NCI-H187 (cell line): Measurements from ENCODE around the gene VSIG10L.

ENCODE experiments used
- DNase-seq, 2 experiments: peaks; one replicate each; lab custom pipeline; 2025; lab: John Stamatoyannopoulos, UW

Gene VSIG10L

DNA sequence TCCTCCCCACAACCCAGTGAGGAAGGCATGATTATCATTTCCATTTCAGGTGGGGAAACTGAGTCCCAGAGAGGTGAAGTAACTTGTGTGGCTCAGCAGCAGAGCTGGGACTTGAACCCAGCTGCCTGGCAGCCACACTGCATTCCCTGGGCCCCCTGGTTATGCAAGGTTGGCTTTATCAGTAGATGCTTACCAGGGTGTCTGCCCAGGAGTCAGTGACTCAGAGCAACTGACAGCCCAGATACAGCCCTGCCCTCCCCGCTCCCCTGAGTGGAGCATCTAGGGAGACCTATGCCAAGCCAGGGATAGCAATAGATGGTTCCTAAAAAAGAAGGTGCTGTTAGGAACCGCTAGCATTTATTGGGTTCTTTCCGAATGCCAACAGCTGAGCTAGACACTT is 24.6 kb downstream of the VSIG10L start:
- no peak for DNase-seq

DNA sequence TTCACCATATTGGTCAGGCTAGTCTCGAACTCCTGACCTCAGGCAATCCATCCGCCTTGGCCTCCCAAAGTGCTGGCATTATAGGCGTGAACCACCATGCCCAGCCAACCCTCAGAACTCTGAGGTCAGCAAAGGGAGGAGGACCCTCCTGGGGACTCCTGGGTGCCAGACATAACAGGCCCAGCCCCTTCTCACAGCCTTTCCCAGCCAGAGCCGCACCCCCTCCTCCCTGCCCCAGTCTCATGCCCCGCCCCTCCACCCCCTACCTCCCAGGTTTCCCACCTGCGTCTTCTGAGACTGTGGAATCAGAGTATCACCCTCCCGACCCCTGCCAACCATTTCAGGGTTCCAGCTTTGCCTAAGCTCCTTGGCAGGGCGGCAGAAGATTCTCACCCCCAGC is 25.3 kb downstream of the VSIG10L start:
- DNase-seq: no peak

DNA sequence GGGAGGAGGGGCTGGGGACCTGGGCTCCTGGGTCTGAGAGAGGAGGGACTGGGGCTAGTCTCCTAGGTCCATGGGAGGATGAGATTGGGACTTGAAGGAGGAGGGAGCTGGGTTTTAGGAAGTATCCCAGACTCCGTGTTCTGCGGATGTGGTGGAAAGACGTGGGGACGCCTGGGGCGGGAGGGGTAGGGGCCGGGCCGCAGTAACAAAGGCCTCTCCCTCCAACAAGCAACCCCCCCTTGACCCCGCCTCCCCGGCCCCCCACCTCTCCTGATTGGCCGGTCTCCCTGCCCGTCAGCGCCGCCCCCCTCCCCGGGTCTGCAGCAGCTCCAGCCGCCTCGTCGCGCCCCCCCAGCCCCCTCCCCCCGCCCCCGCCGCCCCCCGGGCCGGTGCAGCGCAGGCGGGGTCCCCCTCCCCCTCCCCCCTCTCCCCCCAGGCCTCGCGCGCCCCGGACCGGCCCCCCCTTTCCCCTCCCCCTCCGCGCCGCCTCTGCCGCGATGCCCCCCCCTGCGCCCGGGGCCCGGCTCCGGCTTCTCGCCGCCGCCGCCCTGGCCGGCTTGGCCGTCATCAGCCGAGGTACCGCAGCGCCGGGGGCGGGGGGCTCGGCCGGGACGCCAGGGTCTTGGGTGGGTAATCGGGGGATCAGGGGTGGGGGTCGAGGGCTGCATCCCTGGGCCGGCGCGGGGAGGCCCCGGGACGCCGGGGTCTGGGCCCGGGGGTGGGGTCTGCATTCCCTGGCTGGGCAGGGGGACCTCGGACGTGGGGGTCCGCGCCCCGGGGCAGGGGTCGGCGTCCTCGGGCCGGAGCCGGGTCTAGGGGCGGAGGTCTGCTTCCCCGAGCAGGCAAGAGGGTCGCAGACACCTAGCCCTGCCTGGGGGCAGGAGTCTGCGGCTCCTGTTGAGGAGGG is 30.3 kb downstream of the VSIG10L start, which contains the start of gene IGLON5:
IGLON5 (plus strand) TSS at position 294 of the 907 bp plus-strand sequence; CDS start at position 498, 204 bp downstream.
- DNase-seq: no peak

DNA sequence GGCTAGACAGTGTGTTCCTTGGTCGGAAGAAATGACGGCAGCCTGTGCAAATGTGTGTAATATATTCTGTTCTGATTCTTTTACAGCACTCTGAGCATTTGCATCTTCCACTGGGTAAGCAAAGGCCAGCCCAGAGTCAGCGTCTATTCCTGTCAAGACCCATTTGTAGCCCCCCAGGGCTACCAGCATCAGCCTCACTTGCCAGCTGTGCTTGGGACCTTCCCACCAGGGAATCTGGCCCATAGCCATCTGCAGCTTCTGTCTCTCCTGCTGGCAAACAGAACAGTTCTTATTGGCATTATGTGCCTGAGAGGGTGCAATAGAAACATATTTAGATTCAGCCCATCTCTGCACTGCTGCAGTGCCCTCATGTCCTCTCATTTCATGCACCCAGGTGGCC is 36.5 kb downstream of the VSIG10L start:
- no peak for DNase-seq

DNA sequence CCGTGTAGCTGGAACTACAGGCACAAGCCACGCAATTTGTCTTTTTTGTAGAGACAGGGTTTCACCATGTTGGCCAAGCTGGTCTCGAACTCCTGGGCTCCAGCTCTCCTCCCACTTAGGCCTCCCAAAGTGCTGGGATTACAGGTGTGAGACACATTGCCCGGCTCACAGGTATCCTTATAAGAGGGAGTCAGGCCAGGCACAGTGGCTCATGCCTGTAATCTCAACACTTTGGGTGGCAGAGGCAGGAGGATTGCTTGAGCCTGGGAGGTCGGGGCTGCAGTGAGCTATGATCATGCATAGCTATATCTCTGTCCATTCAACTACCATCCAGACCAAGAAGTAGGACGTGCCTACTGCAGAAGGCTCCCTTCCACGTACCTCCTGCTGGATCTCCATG is 40.7 kb downstream of the VSIG10L start:
- DNase-seq: no peak

DNA sequence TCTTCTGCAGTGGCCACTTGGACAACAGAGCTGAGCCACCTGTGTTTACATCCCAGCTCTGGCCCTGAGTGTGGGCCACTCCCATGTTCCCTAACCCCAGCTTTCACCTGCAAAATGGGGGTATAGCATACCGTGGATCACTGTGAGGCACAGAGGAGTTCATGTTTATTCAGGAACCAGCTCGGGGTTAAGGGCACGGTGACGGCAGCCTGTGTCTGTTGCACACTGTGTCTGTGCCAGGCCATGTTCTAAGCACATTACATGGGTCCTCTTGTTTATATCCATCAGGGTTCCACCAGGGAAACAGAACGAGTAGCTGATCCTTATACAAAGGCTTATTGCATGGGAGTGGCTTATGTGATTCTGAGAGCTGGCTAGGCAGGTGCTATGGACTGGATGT is 44.5 kb downstream of the VSIG10L start:
- no peak for DNase-seq

DNA sequence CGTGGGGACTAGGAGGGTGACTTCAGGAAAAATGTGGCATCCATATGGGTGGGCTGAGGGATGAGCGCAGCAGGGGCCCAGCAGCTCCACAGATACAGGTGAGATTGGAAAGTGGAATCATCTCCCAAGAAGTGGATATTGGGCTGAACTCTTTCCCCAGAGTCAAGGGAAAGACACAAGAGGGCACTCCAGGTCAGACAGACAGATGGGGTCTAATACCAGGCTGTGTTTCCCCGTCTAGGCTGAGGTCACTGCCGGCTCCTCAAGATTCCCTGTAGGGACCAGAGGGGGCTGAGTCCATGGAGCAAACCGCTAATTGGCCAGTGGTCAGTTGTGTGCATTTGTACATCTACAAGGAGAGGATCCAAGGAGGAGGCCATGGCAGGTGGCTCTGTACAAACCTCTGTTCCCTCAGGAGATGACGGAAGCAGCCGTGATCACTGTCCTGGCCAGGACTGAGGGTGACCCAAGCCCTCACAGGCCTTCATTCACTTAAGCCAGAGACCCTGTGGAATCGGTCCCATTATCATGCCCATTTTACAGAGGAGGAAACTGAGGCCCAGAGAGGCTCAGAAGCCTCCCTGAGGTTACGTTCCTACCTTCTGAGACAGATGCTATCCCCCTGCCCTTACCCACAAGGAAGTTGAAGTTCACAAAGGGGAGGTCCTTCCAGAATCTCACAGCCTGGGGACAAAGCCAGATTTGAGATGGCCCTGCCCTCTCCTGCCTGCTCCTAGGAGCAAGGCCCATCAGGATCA is 45.4 kb downstream of the VSIG10L start:
- DNase-seq: no peak

DNA sequence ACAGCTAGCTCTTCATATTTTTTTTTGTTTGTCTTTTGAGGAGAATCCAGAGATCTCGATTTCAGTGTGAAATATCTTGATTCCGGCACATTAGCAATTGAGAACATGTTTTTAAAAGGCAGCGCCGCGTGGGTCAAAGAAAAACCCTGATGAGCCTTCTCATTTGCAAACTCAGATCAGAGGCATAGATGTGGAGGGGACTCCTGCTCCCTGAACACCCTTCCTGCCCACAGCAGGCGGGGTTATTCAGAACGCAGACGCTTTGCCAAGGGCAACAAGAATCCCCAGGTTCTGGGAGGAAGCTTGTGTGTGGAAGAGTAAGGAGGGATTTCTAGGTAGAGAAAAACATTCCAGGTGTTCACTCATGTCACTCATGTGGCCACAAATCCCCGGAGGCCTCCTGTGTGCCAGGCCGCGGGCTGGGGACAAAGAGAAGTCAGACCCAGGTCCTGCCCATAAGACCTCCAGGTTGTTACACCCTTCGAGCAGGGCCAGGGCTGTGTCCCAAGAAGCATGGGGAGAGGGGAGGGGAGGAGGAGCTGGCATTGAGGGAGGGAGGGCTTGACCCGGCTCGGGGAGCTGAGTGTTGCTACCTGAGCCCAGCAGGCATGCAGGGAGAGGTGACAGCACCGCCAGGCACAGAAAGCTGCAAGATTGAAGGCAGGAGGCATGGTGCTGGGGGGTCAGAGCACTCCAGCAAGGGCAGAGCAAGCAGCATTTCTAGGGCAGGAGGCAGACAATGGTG is 46.4 kb downstream of the VSIG10L start:
- no peak for DNase-seq

DNA sequence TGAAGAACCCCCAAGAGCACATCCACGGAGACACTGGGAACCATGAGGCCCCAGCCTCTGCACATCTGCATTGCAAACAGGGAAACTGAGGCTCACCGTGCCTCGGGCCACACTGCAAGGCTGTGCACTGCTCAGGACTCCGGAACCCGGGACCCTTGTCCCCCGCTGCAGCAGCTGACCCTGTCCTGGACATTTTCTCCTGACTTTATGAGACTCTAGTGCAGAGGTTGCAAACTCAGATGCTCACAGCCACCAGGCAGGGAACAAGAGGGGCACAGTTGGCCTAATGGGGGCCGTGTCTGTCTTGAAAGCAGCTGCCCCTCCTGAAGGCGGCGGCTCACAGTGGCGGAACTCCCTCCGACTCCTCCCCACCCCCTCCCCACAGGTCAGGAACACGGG is 47.0 kb downstream of the VSIG10L start:
- no peak for DNase-seq

DNA sequence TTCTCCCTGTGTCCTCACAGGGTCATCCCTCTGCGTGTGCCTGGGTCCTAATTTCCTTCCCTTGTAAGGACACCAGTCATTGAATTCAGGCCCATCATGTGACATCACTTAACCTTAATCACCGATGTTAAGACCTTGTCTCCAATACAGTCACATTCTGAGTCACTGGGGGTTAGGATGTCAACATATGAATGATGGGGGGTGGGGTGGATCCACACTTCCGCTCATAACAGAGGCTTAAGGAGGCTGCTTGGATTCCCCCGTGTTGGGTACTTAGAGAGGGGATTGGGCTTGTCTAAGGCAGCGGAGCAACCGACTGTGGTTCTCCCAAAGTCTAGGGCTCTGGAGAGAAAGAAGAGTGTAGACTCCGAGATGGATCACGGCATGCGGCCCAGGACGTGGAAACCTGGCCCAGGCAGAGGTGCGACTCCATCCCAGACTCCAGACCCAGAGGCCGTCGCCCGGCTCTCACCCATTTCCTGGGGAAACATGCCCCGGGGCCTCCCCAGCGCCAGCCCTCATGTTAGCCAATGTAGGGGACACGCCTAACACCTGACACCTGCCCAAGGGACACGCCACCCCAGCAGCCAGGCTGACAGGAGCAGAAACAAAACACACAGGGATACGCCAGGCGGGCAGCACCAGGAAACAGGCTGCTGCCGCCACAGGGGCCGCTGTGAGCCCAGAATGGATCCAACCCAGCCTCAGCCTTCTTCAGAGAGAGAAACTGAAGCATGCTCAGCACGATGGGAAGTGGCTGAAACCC is 47.5 kb downstream of the VSIG10L start:
- no peak for DNase-seq

DNA sequence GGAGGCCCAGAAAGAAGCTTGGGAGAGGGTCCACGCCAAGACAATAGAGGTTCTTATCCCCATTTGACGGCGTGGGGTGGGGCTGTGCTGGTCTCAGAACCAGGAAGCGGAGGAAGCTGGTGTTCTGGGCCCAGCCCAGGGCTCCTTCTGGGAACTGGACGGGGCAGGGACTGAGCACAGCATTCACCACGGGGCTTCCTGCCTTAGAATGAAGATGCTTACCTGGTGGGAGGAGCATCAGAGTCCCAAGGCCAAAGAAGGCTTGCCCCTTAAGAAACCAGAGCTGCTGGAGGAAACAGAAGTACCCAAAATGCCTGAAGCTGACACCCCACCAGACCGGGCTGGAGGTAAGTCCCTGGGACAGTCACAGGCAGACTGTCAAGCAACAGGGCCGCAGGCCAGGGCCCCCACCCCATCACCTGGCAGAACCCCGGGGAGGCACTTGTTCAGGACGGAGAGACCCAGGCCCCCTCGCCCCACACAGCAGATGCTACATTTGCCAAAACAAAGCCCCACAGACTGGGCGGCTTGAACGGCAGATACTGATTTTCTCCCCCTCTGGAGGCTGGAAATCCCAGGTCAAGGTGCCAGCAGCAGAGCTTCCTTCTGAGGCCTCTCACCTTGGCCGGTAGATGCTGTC is 48.2 kb downstream of the VSIG10L start:
- no peak for DNase-seq

DNA sequence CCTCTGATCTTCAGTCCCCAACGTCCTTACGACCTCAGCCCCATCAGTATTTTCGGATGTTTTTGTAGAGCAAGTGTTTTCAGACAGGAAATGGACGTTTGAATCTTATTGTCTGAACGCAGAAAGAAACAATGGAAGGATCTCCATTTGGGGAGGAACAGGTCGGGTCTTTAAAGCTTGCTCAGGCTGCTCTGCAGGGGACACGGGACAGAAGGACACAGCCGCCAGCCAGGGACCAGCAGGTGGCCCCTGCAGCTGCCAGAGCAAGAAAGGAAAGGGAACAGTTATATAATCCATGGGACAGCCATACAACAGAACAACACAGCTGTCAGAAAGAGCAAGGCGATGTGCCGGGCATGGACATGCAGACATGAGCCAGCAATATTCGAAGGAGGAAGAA is 49.0 kb downstream of the VSIG10L start:
- DNase-seq: no peak

DNA sequence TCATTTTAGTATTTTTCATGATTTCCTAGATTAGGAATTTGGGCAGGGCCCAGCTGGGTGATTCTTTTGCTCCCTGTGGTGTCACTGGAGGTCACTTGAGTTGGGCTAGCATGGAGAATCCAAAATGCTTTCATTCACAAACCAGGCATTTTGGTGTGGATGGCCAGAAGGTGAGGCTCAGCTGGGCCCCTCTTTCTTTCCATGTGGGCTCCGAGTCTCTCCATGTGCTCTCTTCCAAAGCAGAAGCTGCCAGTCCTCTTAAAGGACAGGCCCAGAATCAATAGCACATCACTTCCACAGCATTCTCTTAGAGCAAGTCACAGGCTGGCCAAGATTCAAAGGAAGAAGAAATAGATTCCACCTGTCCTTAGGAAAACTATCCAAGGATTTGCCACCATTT is 52.3 kb downstream of the VSIG10L start:
- DNase-seq: no peak

DNA sequence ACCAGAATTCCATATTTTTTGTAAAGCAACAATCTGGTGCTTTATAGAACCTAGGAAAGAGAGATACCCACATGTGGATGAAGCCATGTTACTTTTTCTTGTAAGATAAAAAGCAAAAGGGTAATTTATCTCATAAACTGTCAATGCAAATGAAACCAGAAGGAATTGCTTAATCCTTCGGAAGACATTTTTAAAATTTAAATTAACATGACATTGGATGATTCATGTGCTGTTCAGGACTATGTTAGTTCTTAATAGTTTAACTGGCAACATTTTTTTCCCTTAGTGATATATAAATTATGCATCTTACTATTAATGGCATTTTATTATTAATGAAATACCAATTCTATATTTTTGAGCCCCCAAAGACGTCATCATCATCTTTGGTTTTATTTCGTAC is 56.3 kb downstream of the VSIG10L start:
- DNase-seq: no peak

DNA sequence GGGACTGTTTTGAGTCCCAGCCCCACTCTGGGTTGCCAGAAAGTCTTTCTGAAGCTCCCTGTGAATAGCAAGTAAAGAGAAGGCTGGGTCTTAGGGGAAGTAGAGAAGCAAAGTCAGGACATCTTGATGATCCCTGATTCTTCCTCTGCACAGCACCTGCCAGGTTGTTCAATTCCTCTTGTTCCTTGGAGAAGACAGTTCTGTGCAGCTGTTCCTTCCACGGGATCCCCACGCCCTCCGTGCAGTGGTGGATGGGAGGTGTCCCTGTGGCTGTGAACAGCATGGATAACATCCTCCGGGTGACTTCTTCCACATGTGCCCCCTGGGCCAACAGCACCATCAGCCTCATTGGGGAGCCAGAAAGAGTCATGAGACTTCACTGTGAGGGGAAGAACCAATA is 59.6 kb downstream of the VSIG10L start:
- DNase-seq: no peak
